Hepatocyte (in vitro differentiated cells): ENCODE measurements around the gene EFNB2. TPM values are rescaled to one million over a fixed set of nuclear protein-coding genes. Genes with fewer than 3 reads are reported as not detected.
A peak's percentile ranks its signal among the peaks of the same experiment; 100 is the strongest.

Source experiments
- DNase-seq: peaks from one replicate; pipeline ENCODE4 v3.0.0-alpha.2; 2016; ENCODE audit warnings: low spot score
- H2AFZ ChIP-seq: fragments of 200-600 bp; sonication (generic); 2 replicates; pipeline ENCODE4 v1.6.0; 2016; ENCODE audit warnings: antibody characterized with exemption, mild to moderate bottlenecking
- H3K27ac ChIP-seq: fragments of 200-600 bp; sonication (generic); 2 replicates; pipeline ENCODE4 v1.5.1; 2016; ENCODE audit warnings: mild to moderate bottlenecking
- H3K27me3 ChIP-seq: fragments of 200-600 bp; sonication (generic); 2 replicates; pipeline ENCODE4 v1.6.1; 2016
- H3K36me3 ChIP-seq: fragments of 200-600 bp; sonication (generic); replicated peaks from 2 replicates; pipeline ENCODE4 v1.5.1; 2016; ENCODE audit warnings: low read depth; ENCODE audit not compliant: insufficient read depth
- H3K4me1 ChIP-seq: fragments of 200-600 bp; sonication (generic); 2 replicates; pipeline ENCODE4 v1.5.1; 2016; ENCODE audit warnings: mild to moderate bottlenecking, moderate library complexity; ENCODE audit not compliant: insufficient read depth
- H3K4me2 ChIP-seq: fragments of 200-600 bp; sonication (generic); 2 replicates; pipeline ENCODE4 v1.6.0; 2016
- H3K4me3 ChIP-seq: fragments of 200-600 bp; sonication (generic); 2 replicates; pipeline ENCODE4 v1.5.1; 2016; ENCODE audit warnings: mild to moderate bottlenecking
- H3K79me2 ChIP-seq: fragments of 200-600 bp; sonication (generic); 2 replicates; pipeline ENCODE4 v1.6.0; 2017; ENCODE audit warnings: mild to moderate bottlenecking
- H3K9me2 ChIP-seq: fragments of 200-600 bp; sonication (generic); replicated peaks from 2 replicates; pipeline ENCODE4 v1.6.0; 2017; ENCODE audit warnings: mild to moderate bottlenecking; ENCODE audit not compliant: insufficient read depth
- H3K9me3 ChIP-seq: fragments of 200-600 bp; sonication (generic); 2 replicates; pipeline ENCODE4 v1.5.1; 2016; ENCODE audit warnings: low read depth, mild to moderate bottlenecking
- H4K20me1 ChIP-seq: fragments of 200-600 bp; sonication (generic); 2 replicates; pipeline ENCODE4 v1.6.0; 2016; ENCODE audit warnings: mild to moderate bottlenecking; ENCODE audit not compliant: insufficient read depth, poor library complexity, severe bottlenecking
- EZH2 ChIP-seq: fragments of 200-600 bp; sonication (generic); IDR thresholded peaks from 2 replicates; pipeline ENCODE4 v1.6.1; 2016; ENCODE audit warnings: antibody characterized with exemption, mild to moderate bottlenecking, borderline replicate concordance
- EZH2phosphoT487 ChIP-seq: fragments of 200-600 bp; sonication (generic); IDR thresholded peaks from one replicate; pipeline ENCODE4 v1.6.1; 2018; ENCODE audit warnings: antibody characterized with exemption, mild to moderate bottlenecking, low read depth, moderate library complexity; ENCODE audit not compliant: unreplicated experiment, severe bottlenecking
- WGBS: methylation state at CpG from one replicate; pipeline ENCODE4 v1.1.6; 2016; ENCODE audit warnings: low lambda C conversion rate; ENCODE audit errors: missing lambda C conversion rate; 5-methylcytosine and 5-hydroxymethylcytosine counted together
- polyA plus RNA-seq: library from polyadenylated mRNA; unstranded; fragments of >200 nt; fragmentation: Nextera tagmentation; extraction: Ambion mirVana; gene quantifications from 2 replicates; pipeline ENCODE4 v1.2.1, GENCODE V29; 2016
- total RNA-seq: library from RNA; depleted of rRNA; stranded (reverse); fragments of >200 nt; gene quantifications from 2 replicates; pipeline ENCODE4 v1.2.3, GENCODE V29; 2014
- TF ChIP-seq, protein P1 (sequence below): fragments of 200-600 bp; sonication (generic); IDR thresholded peaks from 2 replicates; pipeline ENCODE4 v1.5.1; 2016; ENCODE audit warnings: antibody characterized with exemption, mild to moderate bottlenecking; ENCODE audit not compliant: poor library complexity

The EFNB2 gene
- total and polyA plus RNA-seq, 2 experiments from 2014 or later = 62.4 to 63.3 TPM

DNA sequence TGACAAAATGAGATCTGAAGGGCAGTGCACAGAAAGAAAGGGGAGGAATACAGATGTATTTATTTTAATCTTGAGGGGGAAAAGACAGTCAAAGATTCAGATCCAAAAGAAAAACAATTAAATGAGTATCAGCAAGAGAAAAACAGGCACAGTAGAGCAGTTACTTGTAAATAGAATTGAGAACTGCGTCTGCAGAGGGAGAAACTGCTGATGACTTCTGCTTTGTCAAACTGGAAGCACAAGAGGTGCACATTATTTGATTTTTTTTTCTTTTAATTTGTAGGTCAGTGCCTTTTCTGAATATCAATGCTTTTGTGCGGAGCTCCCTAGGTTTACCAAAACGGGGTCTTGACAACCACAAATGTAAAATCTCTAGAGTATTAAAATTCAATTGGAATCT is 37.3 kb downstream of the EFNB2 start:
- H3K27ac ChIP-seq = peak overlapping the region; percentile 14
- H3K4me1 ChIP-seq = peaks cover 24% of the 10 kb centered on the region
- peaks cover 93% of the 10 kb centered on the region for H3K79me2 ChIP-seq
- no peak for DNase-seq
- no peaks in the 10 kb centered on the region for H3K27me3 ChIP-seq
- H3K9me2 ChIP-seq = no peaks in the 10 kb centered on the region
- H3K36me3 ChIP-seq = no peaks in the 10 kb centered on the region
- no peaks in the 10 kb centered on the region for H3K9me3 ChIP-seq
- H2AFZ ChIP-seq = no peak overlapping the region
- WGBS = 66% methylated on average over 3 of the region's 3 CpGs
- TF ChIP-seq EZH2 (no peak), EZH2phosphoT487 (no peak)
- TF ChIP-seq, protein P1, sequence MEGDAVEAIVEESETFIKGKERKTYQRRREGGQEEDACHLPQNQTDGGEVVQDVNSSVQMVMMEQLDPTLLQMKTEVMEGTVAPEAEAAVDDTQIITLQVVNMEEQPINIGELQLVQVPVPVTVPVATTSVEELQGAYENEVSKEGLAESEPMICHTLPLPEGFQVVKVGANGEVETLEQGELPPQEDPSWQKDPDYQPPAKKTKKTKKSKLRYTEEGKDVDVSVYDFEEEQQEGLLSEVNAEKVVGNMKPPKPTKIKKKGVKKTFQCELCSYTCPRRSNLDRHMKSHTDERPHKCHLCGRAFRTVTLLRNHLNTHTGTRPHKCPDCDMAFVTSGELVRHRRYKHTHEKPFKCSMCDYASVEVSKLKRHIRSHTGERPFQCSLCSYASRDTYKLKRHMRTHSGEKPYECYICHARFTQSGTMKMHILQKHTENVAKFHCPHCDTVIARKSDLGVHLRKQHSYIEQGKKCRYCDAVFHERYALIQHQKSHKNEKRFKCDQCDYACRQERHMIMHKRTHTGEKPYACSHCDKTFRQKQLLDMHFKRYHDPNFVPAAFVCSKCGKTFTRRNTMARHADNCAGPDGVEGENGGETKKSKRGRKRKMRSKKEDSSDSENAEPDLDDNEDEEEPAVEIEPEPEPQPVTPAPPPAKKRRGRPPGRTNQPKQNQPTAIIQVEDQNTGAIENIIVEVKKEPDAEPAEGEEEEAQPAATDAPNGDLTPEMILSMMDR = no peak
- H3K4me2 ChIP-seq = no peak overlapping the region
- peaks cover 10% of the 10 kb centered on the region for H4K20me1 ChIP-seq
- H3K4me3 ChIP-seq = no peak overlapping the region

DNA sequence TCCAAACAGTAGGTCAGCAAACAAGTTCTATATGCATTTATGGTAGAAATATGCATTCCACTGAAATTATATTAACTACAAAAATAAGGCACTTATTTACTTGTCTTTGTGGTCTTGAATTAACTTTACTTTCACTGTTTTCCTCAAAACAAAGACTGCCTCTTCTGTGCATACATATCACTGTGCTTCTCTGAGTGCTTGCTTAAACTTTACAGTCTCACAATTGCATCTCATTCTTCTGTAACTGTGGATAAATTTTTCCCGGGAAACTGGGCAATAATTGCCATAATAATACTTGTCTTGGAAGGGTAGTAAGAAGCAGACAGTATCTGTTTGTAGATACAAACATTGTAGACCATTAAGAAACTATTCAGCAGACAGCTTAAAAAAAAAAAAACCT is 38.4 kb downstream of the EFNB2 start:
- Histone ChIP-seq H3K27ac (peak overlapping the region; percentile 64), H3K36me3 (no peaks in the 10 kb centered on the region), H3K9me2 (no peaks in the 10 kb centered on the region), H4K20me1 (peaks cover 3% of the 10 kb centered on the region), H3K4me3 (no peak overlapping the region), H3K4me2 (peak overlapping the region; percentile 13), H2AFZ (no peak overlapping the region), H3K9me3 (no peaks in the 10 kb centered on the region), H3K79me2 (peaks cover 84% of the 10 kb centered on the region), H3K4me1 (peaks cover 24% of the 10 kb centered on the region), H3K27me3 (no peaks in the 10 kb centered on the region)
- no peak for DNase-seq
- WGBS = 26% methylated on average over 1 of the region's 1 CpG
- TF ChIP-seq, protein P1 = no peak
- TF ChIP-seq EZH2phosphoT487 (no peak), EZH2 (no peak)

DNA sequence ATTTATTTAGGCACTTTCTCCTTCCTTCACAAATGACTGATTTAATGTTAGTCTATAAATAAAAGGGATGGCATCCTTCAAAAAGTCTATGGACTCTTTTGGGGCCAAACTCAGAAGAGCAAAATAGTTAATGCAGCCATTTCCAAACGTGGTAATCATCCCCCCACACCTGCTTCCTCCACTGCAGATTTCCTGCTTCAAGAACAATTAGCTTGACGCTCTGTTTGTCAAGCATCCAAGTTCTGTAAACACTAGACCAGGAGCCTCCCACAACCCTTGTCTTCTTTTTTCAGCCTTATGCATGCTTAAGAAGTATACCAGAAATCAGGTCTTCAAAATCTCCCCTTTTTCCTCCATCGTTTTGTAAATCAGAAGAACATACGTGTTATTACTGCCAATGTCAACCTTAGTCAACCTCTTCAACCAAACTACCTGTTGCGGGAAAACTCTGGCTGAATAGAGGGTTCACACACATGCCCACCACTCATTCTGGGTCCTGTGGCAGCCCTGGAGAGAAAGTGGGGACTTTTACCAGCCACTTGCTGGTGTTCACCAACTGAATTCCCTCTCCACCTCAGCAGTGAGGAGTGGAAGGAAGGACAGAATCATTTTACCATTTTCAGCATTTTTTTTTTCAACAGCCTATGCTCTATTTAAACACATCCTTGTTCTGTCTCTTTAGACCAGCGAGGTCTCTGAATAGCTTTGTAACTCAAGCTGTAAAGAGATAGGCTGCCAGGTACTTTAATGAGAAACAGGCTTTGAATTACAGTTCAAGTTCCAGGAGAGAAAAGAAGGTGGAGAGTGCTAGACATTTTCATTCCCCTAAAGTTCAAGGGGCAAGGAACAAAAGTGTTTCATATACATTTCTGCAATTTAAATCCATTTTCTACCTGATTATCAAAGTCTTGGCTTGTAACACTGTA is 39.1 kb downstream of the EFNB2 start:
- H3K79me2 ChIP-seq = peaks cover 82% of the 10 kb centered on the region
- WGBS = 61% methylated on average over 6 of the region's 6 CpGs
- no peak for TF ChIP-seq EZH2
- TF ChIP-seq, protein P1 = no peak
- no peak for TF ChIP-seq EZH2phosphoT487
- H3K4me2 ChIP-seq = peak overlapping the region; percentile 13
- H3K4me1 ChIP-seq = peaks cover 24% of the 10 kb centered on the region
- H3K9me3 ChIP-seq = no peaks in the 10 kb centered on the region
- peak overlapping the region; percentile 64 for H3K27ac ChIP-seq
- H3K9me2 ChIP-seq = no peaks in the 10 kb centered on the region
- H3K4me3 ChIP-seq = no peak overlapping the region
- no peak overlapping the region for H2AFZ ChIP-seq
- no peaks in the 10 kb centered on the region for H3K36me3 ChIP-seq
- no peak for DNase-seq
- peaks cover 4% of the 10 kb centered on the region for H4K20me1 ChIP-seq
- H3K27me3 ChIP-seq = no peaks in the 10 kb centered on the region
